ENCODE results near the gene TGIF1. TPM values are rescaled to one million over a fixed set of nuclear protein-coding genes. Genes with fewer than 3 reads are reported as not detected.

The TGIF1 gene
- total and polyA plus RNA-seq, 2 of the 4 experiments (the other 2 are of a cell fraction), result 62.1 to 118 TPM

- ChIA-PET CTCF (interaction anchor here (0.6 to 1.6 kb wide), 5 partner anchors 8 to 1118 kb away, joined by 3 to 9 read pairs (median 4); no protein-coding TSS in a partner anchor), POLR2A (ENCODE audit: unreplicated experiment) (interaction anchor here (0.6 to 1.1 kb wide), 2 partner anchors 13 to 192 kb away, joined by 6 read pairs; no protein-coding TSS in a partner anchor)
- Histone ChIP-seq H4K8ac (ENCODE audit: low read depth in 2 of 2, low read length in 2 of 2) (0 out of 4 replicates have a peak overlapping the region, but pooled peaks of 1 of the 2 experiments have one; percentile 4), H2BK15ac (ENCODE audit: low read depth, low read length) (peak overlapping the region; percentile 44; the same call in 1 of the 3 replicates), H3K9me1 (ENCODE audit: insufficient read depth, low read length) (peaks cover 5% of the 10 kb centered on the region; the same call in 1 of the 2 replicates), H3K9ac (ENCODE audit: low read depth, low read length) (no peak overlapping the region), H3K56ac (ENCODE audit: extremely low read depth, insufficient read depth, low read length) (no peak overlapping the region), H3K4me1 (ENCODE audit: control insufficient read depth, insufficient read depth, low read length) (peaks cover 2% of the 10 kb centered on the region), H3K79me1 (ENCODE audit: low read depth in 1 of 2, low read length in 2 of 2) (peaks cover 0 to 3% of the 10 kb centered on the region in 2 experiments; a peak in 2 of 4 replicates), H2AK9ac (replicated peaks; ENCODE audit: low read depth, low read length, poor library complexity) (no peak overlapping the region), H3K4me3 (ENCODE audit: insufficient read depth, low read depth, low read length) (no peak overlapping the region), H3K27ac (ENCODE audit: insufficient read depth, low read length) (0 out of 2 replicates have a peak overlapping the region, but pooled peaks have one; percentile 25), H4K20me1 (ENCODE audit: insufficient read depth, low read length) (no peaks in the 10 kb centered on the region), H3K36me3 (ENCODE audit: control insufficient read depth, insufficient read depth, low read length) (0 out of 2 replicates have a peak, but pooled peaks cover under 1% of the 10 kb centered on the region), H3K18ac (ENCODE audit: low read depth, low read length) (no peak overlapping the region), H3K4me2 (ENCODE audit: low read depth, low read length) (no peak overlapping the region), H2BK5ac (ENCODE audit: low read depth, low read length, poor library complexity, severe bottlenecking) (no peak overlapping the region), H3K23ac (ENCODE audit: low read depth, low read length) (peak overlapping the region; percentile 28; the same call in 1 of the 2 replicates), H3K4ac (ENCODE audit: low read depth, low read length) (peak overlapping the region; percentile 35; the same call in 1 of the 2 replicates), H2AK5ac (ENCODE audit: low read depth, low read length) (peak overlapping the region; percentile 47; the same call in 1 of the 2 replicates), H4K91ac (ENCODE audit: insufficient read depth, low read depth, low read length) (no peak overlapping the region), H3K27me3 (ENCODE audit: control insufficient read depth, insufficient read depth, low read length) (no peaks in the 10 kb centered on the region), H2AFZ (replicated peaks; ENCODE audit: low read length, poor library complexity) (peak overlapping the region; percentile 60), H2BK20ac (ENCODE audit: low read depth, low read length) (peak overlapping the region; percentile 23; the same call in 1 of the 2 replicates), H3K9me3 (ENCODE audit: control insufficient read depth, insufficient read depth, low read length) (no peaks in the 10 kb centered on the region), H2BK120ac (ENCODE audit: low read depth, low read length) (no peak overlapping the region; the same call in 1 of the 2 replicates), H3K14ac (replicated peaks; ENCODE audit: low read depth, low read length) (peak overlapping the region; percentile 35; the same call in 1 of the 2 replicates), H4K5ac (ENCODE audit: low read depth, low read length) (no peak overlapping the region)
- ATAC-seq (ENCODE audit: low read depth) (no peak), DNase-seq (no peak)
- in situ Hi-C loops (cut with MboI; ENCODE audit: low sequenced_read_pairs) (no loop called here), intact Hi-C loops (cut with micrococcal nuclease) (no loop called here), dilution Hi-C loops (cut with HindIII; ENCODE audit: low sequenced_read_pairs, unreplicated experiment) (no loop called here)
- BruUV-seq (replicated peaks), result no TSS peak
- WGBS, 2 experiments (ENCODE audit: extremely low coverage in 2 of 2, insufficient read length in 1 of 2), result 0% methylated on average over 1 of the region's 2 CpGs; no CpG with 5 or more reads in 1 of the 2 experiments
- TF ChIP-seq BHLHE40 (IDR thresholded peaks at IDR 0.05; ENCODE audit: low read depth, low read length), result no peak
- TF ChIP-seq USF2 (IDR thresholded peaks at IDR 0.05; ENCODE audit: low read depth, low read length), result no peak
- no peak for TF ChIP-seq CHD1 (IDR thresholded peaks at IDR 0.05; ENCODE audit: low read depth, low read length)
- no peak for TF ChIP-seq POLR2A (IDR thresholded peaks at IDR 0.05; ENCODE audit: low read depth, low read length)
- TF ChIP-seq CTCF (conservative IDR thresholded peaks at IDR 0.05; ENCODE audit: low read depth, low read length), result no peak
- no peak for TF ChIP-seq FOS (IDR thresholded peaks at IDR 0.05; ENCODE audit: low read depth, low read length)
- no peak for TF ChIP-seq MAZ (IDR thresholded peaks at IDR 0.05; ENCODE audit: borderline replicate concordance, low read depth, low read length)
- no peak for TF ChIP-seq CEBPB (IDR thresholded peaks at IDR 0.05; ENCODE audit: low read depth, low read length)
- no peak for TF ChIP-seq RAD21 (IDR thresholded peaks at IDR 0.05; ENCODE audit: low read length)
- no peak for TF ChIP-seq ELK1 (IDR thresholded peaks at IDR 0.05; ENCODE audit: borderline replicate concordance, low read depth, low read length)
- TF ChIP-seq MAFK (IDR thresholded peaks at IDR 0.05; ENCODE audit: low read depth, low read length), result no peak
- no peak for TF ChIP-seq RFX5 (IDR thresholded peaks at IDR 0.05; ENCODE audit: low read depth, low read length)
- TF ChIP-seq RCOR1 (IDR thresholded peaks at IDR 0.05; ENCODE audit: insufficient replicate concordance, low read length), result no peak
- no peak for TF ChIP-seq NFE2L2 (IDR thresholded peaks at IDR 0.05; ENCODE audit: low read depth, low read length)
- TF ChIP-seq SMC3 (IDR thresholded peaks at IDR 0.05; ENCODE audit: low read depth, low read length), result no peak
Observed at GRCh38 chr18:3466872-3467271, 16.9 kb downstream of the TGIF1 start.

Measured in IMR-90 (cell line).